ENCODE measurements around the gene ZNF441.
A peak's percentile ranks its signal among the peaks of the same experiment; 100 is the strongest.
"Not testable (repeated sequence)": the region's sequence is repeated elsewhere in the genome, so short reads cannot be mapped to it uniquely, and the experiment has no call there.

The ZNF441 gene

GRCh38 chr19:11766597-11767591 lies at the start of gene ZNF441:
TSS of gene ZNF441 (plus strand) at chr19:11767000. CDS start at chr19:11767194, 194 bp downstream.
- peak; percentile 97 for DNase-seq (ENCODE audit: low spot score)

- no peak for DNase-seq (ENCODE audit: low spot score)
These were observed 45.1 kb upstream of the ZNF441 start for GRCh38 chr19:11721681-11722080.

- no peak for DNase-seq (ENCODE audit: low spot score)
These were observed 44.4 kb upstream of the ZNF441 start for GRCh38 chr19:11722414-11722813.

- DNase-seq (ENCODE audit: low spot score) = no peak
These were observed 37.2 kb upstream of the ZNF441 start for GRCh38 chr19:11729586-11729985.

- no peak for DNase-seq (ENCODE audit: low spot score)
These were observed 31.4 kb upstream of the ZNF441 start for GRCh38 chr19:11735375-11735774.

- DNase-seq (ENCODE audit: low spot score) = no peak
These were observed 30.1 kb upstream of the ZNF441 start for GRCh38 chr19:11736696-11737095.

- DNase-seq (ENCODE audit: low spot score) = peak; percentile 14
These were observed 28.6 kb upstream of the ZNF441 start for GRCh38 chr19:11737964-11738745.

GRCh38 chr19:11738746-11739620 lies 27.8 kb upstream of the ZNF441 start, which contains the start of gene ZNF823:
TSS of gene ZNF823 (minus strand) at chr19:11738946. CDS start at chr19:11738819, 127 bp downstream.
- peak; percentile 99 for DNase-seq (ENCODE audit: low spot score)

GRCh38 chr19:11745869-11746268 lies 20.9 kb upstream of the ZNF441 start:
- no peak for DNase-seq (ENCODE audit: low spot score)

GRCh38 chr19:11747277-11747676 lies 19.5 kb upstream of the ZNF441 start:
- no peak for DNase-seq (ENCODE audit: low spot score)

- no peak for DNase-seq (ENCODE audit: low spot score)
These were observed 17.0 kb upstream of the ZNF441 start for GRCh38 chr19:11749751-11750150.

- no peak for DNase-seq (ENCODE audit: low spot score)
These were observed 14.5 kb upstream of the ZNF441 start for GRCh38 chr19:11752244-11752736.

- no peak for DNase-seq (ENCODE audit: low spot score)
These were observed 12.1 kb upstream of the ZNF441 start for GRCh38 chr19:11754663-11755062.

GRCh38 chr19:11756965-11757364 lies 9.8 kb upstream of the ZNF441 start:
- no peak for DNase-seq (ENCODE audit: low spot score)

- no peak for DNase-seq (ENCODE audit: low spot score)
These were observed 7.0 kb upstream of the ZNF441 start for GRCh38 chr19:11759805-11760204.

GRCh38 chr19:11763117-11763516 lies 3.7 kb upstream of the ZNF441 start:
- no peak for DNase-seq (ENCODE audit: low spot score)

GRCh38 chr19:11763611-11764010 lies 3.2 kb upstream of the ZNF441 start:
- no peak for DNase-seq (ENCODE audit: low spot score)

GRCh38 chr19:11767633-11768133 lies 883 bp downstream of the ZNF441 start:
- DNase-seq (ENCODE audit: low spot score) = peak; percentile 11

GRCh38 chr19:11769995-11770394 lies 3.2 kb downstream of the ZNF441 start:
- no peak for DNase-seq (ENCODE audit: low spot score)

- not testable (repeated sequence) for DNase-seq (ENCODE audit: low spot score)
These were observed 4.7 kb downstream of the ZNF441 start for GRCh38 chr19:11771520-11771919.

GRCh38 chr19:11776669-11777068 lies 9.9 kb downstream of the ZNF441 start:
- DNase-seq (ENCODE audit: low spot score) = not testable (repeated sequence)

Data from globus pallidus (tissue), 1 donor.